SJSA1 (cell line): ENCODE data around the gene APOBEC2. TPM values are rescaled to one million over a fixed set of nuclear protein-coding genes. Genes with fewer than 3 reads are reported as not detected.

ENCODE experiments used
- DNase-seq, 2 experiments: peaks; one replicate each; pipeline ENCODE4 v3.0.0-alpha.2; 2015 to 2020; ENCODE audit warnings: low spot score in 2 of 2, low read depth in 1 of 2
- H3K27ac ChIP-seq: fragments of 250-450 bp; sonication (Bioruptor Pico); 2 replicates; pipeline ENCODE4 v1.5.1; 2020; ENCODE audit warnings: mild to moderate bottlenecking, moderate library complexity
- H3K27me3 ChIP-seq: fragments of 250-450 bp; sonication (Bioruptor Pico); replicated peaks from 2 replicates; pipeline ENCODE4 v1.5.1; 2020; ENCODE audit warnings: mild to moderate bottlenecking, moderate library complexity
- H3K36me3 ChIP-seq: fragments of 250-450 bp; sonication (Bioruptor Pico); 2 replicates; pipeline ENCODE4 v1.5.1; 2020; ENCODE audit warnings: mild to moderate bottlenecking
- H3K4me1 ChIP-seq: fragments of 250-450 bp; sonication (Bioruptor Pico); replicated peaks from 2 replicates; pipeline ENCODE4 v1.6.1; 2021; ENCODE audit warnings: mild to moderate bottlenecking
- H3K4me3 ChIP-seq: fragments of 250-450 bp; sonication (Bioruptor Pico); 2 replicates; pipeline ENCODE4 v1.5.1; 2020; ENCODE audit warnings: mild to moderate bottlenecking
- H3K9me3 ChIP-seq: fragments of 250-450 bp; sonication (Bioruptor Pico); replicated peaks from 2 replicates; pipeline ENCODE4 v1.5.1; 2020; ENCODE audit warnings: mild to moderate bottlenecking
- total RNA-seq: library from RNA; depleted of rRNA; stranded (reverse); fragments of >200 nt; shearing (Covaris generic); gene quantifications from 2 replicates; pipeline ENCODE4 v1.2.3, GENCODE V29; 2014

Gene APOBEC2
- total RNA-seq, 1 experiment from 2014 or later = not detected

GRCh38 chr6:41027241-41027640, 25.8 kb upstream of the APOBEC2 start:
- Histone ChIP-seq H3K36me3 (no peaks in the 10 kb centered on the region), H3K4me1 (peaks cover 14% of the 10 kb centered on the region), H3K27ac (no peak overlapping the region), H3K4me3 (no peak overlapping the region), H3K27me3 (no peaks in the 10 kb centered on the region), H3K9me3 (no peaks in the 10 kb centered on the region)
- no peak for DNase-seq

GRCh38 chr6:41027799-41028560, 25.0 kb upstream of the APOBEC2 start:
- peak; percentile 73 to 81 for DNase-seq
- Histone ChIP-seq H3K4me1 (peaks cover 14% of the 10 kb centered on the region), H3K9me3 (no peaks in the 10 kb centered on the region), H3K4me3 (no peak overlapping the region), H3K27ac (no peak overlapping the region), H3K36me3 (no peaks in the 10 kb centered on the region), H3K27me3 (no peaks in the 10 kb centered on the region)

GRCh38 chr6:41028561-41029412, 24.2 kb upstream of the APOBEC2 start:
- Histone ChIP-seq H3K27me3 (no peaks in the 10 kb centered on the region), H3K9me3 (no peaks in the 10 kb centered on the region), H3K4me3 (no peak overlapping the region), H3K27ac (no peak overlapping the region), H3K4me1 (peaks cover 11% of the 10 kb centered on the region), H3K36me3 (no peaks in the 10 kb centered on the region)
- DNase-seq = no peak

- no peaks in the 10 kb centered on the region for H3K9me3 ChIP-seq
- DNase-seq = no peak
- H3K4me3 ChIP-seq = no peak overlapping the region
- no peaks in the 10 kb centered on the region for H3K36me3 ChIP-seq
- no peak overlapping the region for H3K27ac ChIP-seq
- peaks cover 6% of the 10 kb centered on the region for H3K4me1 ChIP-seq
- no peaks in the 10 kb centered on the region for H3K27me3 ChIP-seq
Measured at GRCh38 chr6:41032830-41033229, 20.2 kb upstream of the APOBEC2 start.

GRCh38 chr6:41033776-41034175, 19.2 kb upstream of the APOBEC2 start:
- no peak for DNase-seq
- H3K9me3 ChIP-seq = no peaks in the 10 kb centered on the region
- H3K27me3 ChIP-seq = no peaks in the 10 kb centered on the region
- no peak overlapping the region for H3K4me3 ChIP-seq
- no peak overlapping the region for H3K27ac ChIP-seq
- no peaks in the 10 kb centered on the region for H3K4me1 ChIP-seq
- H3K36me3 ChIP-seq = no peaks in the 10 kb centered on the region

- Histone ChIP-seq H3K4me3 (no peak overlapping the region), H3K36me3 (no peaks in the 10 kb centered on the region), H3K9me3 (no peaks in the 10 kb centered on the region), H3K27ac (no peak overlapping the region), H3K27me3 (no peaks in the 10 kb centered on the region), H3K4me1 (peaks cover 5% of the 10 kb centered on the region; the same call in 1 of the 2 replicates)
- no peak for DNase-seq
Measured at GRCh38 chr6:41036186-41036585, 16.8 kb upstream of the APOBEC2 start.

GRCh38 chr6:41036601-41037000, 16.4 kb upstream of the APOBEC2 start:
- no peaks in the 10 kb centered on the region for H3K36me3 ChIP-seq
- H3K4me1 ChIP-seq = peaks cover 5% of the 10 kb centered on the region; the same call in 1 of the 2 replicates
- no peak overlapping the region for H3K27ac ChIP-seq
- no peaks in the 10 kb centered on the region for H3K27me3 ChIP-seq
- H3K9me3 ChIP-seq = no peaks in the 10 kb centered on the region
- H3K4me3 ChIP-seq = no peak overlapping the region
- no peak for DNase-seq

- no peak overlapping the region for H3K4me3 ChIP-seq
- peaks cover 5% of the 10 kb centered on the region; the same call in 1 of the 2 replicates for H3K4me1 ChIP-seq
- no peak overlapping the region for H3K27ac ChIP-seq
- H3K36me3 ChIP-seq = no peaks in the 10 kb centered on the region
- DNase-seq = no peak
- no peaks in the 10 kb centered on the region for H3K27me3 ChIP-seq
- no peaks in the 10 kb centered on the region for H3K9me3 ChIP-seq
Measured at GRCh38 chr6:41037107-41037900, 15.7 kb upstream of the APOBEC2 start.

- no peaks in the 10 kb centered on the region for H3K27me3 ChIP-seq
Measured at GRCh38 chr6:41038205-41038604, 14.8 kb upstream of the APOBEC2 start.

GRCh38 chr6:41039060-41039998, 13.7 kb upstream of the APOBEC2 start, which contains the start of gene UNC5CL:
Gene UNC5CL, minus strand, starts transcription at chr6:41039221. Its CDS starts 4,147 bp downstream, at chr6:41035074.
- H3K27ac ChIP-seq = no peak within 1 kb of the TSS
- no peak within 1 kb of the TSS for H3K4me3 ChIP-seq
- peaks cover 5% of the 10 kb centered on the region; the same call in 1 of the 2 replicates for H3K4me1 ChIP-seq
- no peaks in the 10 kb centered on the region for H3K36me3 ChIP-seq
- no peaks in the 10 kb centered on the region for H3K9me3 ChIP-seq
- DNase-seq = peak in 1 of 2 experiments; percentile 35
- H3K27me3 ChIP-seq = no peaks in the 10 kb centered on the region

More at GRCh38 chr6:41038205-41038604, 14.8 kb upstream of the APOBEC2 start:
- H3K36me3 ChIP-seq = no peaks in the 10 kb centered on the region
- no peak overlapping the region for H3K27ac ChIP-seq
- no peak overlapping the region for H3K4me3 ChIP-seq
- H3K4me1 ChIP-seq = peaks cover 5% of the 10 kb centered on the region; the same call in 1 of the 2 replicates
- H3K9me3 ChIP-seq = no peaks in the 10 kb centered on the region
- no peak for DNase-seq

- Histone ChIP-seq H3K27ac (no peak overlapping the region), H3K9me3 (no peaks in the 10 kb centered on the region), H3K4me1 (peaks cover 5% of the 10 kb centered on the region; the same call in 1 of the 2 replicates), H3K27me3 (no peaks in the 10 kb centered on the region), H3K36me3 (no peaks in the 10 kb centered on the region), H3K4me3 (no peak overlapping the region)
- no peak for DNase-seq
Measured at GRCh38 chr6:41040101-41040939, 12.7 kb upstream of the APOBEC2 start.
